HUES6 (cell line): ENCODE results near the gene CD2AP.

Experiments
- H3K27ac ChIP-seq: 2 replicates; pipeline ENCODE4 v1.7.0; 2013; ENCODE audit warnings: low read depth, mild to moderate bottlenecking, low read length, inconsistent platforms
- H3K27me3 ChIP-seq: 2 replicates; pipeline ENCODE4 v1.6.1; 2013; ENCODE audit warnings: low read length; ENCODE audit not compliant: control insufficient read depth, insufficient read depth
- H3K36me3 ChIP-seq: 2 replicates; pipeline ENCODE4 v1.6.1; 2013; ENCODE audit warnings: low read length; ENCODE audit not compliant: control insufficient read depth, insufficient read depth
- H3K4me1 ChIP-seq: 2 replicates; pipeline ENCODE4 v1.6.1; 2013; ENCODE audit warnings: low read length; ENCODE audit not compliant: control insufficient read depth, insufficient read depth
- H3K4me3 ChIP-seq: 2 replicates; pipeline ENCODE4 v1.5.1; 2013; ENCODE audit warnings: low read depth, low read length
- H3K9ac ChIP-seq: one replicate; pipeline ENCODE4 v1.6.1; 2013; ENCODE audit warnings: mild to moderate bottlenecking, low read length
- H3K9me3 ChIP-seq: 2 replicates; pipeline ENCODE4 v1.6.1; 2013; ENCODE audit warnings: low read depth, low read length; ENCODE audit not compliant: control insufficient read depth, insufficient read depth

Gene CD2AP

GRCh38 chr6:47571488-47571887, 93.9 kb downstream of the CD2AP start:
- no peak overlapping the region for H3K27ac ChIP-seq
- H3K9ac ChIP-seq, result no peak overlapping the region
- H3K36me3 ChIP-seq, result peaks cover 16% of the 10 kb centered on the region
- H3K27me3 ChIP-seq, result no peaks in the 10 kb centered on the region
- H3K9me3 ChIP-seq, result no peaks in the 10 kb centered on the region
- H3K4me3 ChIP-seq, result no peak overlapping the region
- H3K4me1 ChIP-seq, result peaks cover 12% of the 10 kb centered on the region

GRCh38 chr6:47573109-47573508, 95.5 kb downstream of the CD2AP start:
- Histone ChIP-seq H3K9me3 (no peaks in the 10 kb centered on the region), H3K4me1 (peaks cover 12% of the 10 kb centered on the region), H3K27me3 (no peaks in the 10 kb centered on the region), H3K4me3 (no peak overlapping the region), H3K36me3 (peaks cover 31% of the 10 kb centered on the region), H3K27ac (no peak overlapping the region), H3K9ac (no peak overlapping the region)

GRCh38 chr6:47574789-47575188, 97.2 kb downstream of the CD2AP start:
- Histone ChIP-seq H3K27ac (no peak overlapping the region), H3K9me3 (no peaks in the 10 kb centered on the region), H3K36me3 (peaks cover 46% of the 10 kb centered on the region), H3K4me1 (peaks cover 7% of the 10 kb centered on the region), H3K9ac (no peak overlapping the region), H3K27me3 (no peaks in the 10 kb centered on the region), H3K4me3 (no peak overlapping the region)

- H3K4me1 ChIP-seq, result no peaks in the 10 kb centered on the region
- H3K4me3 ChIP-seq, result no peak overlapping the region
- H3K9ac ChIP-seq, result no peak overlapping the region
- no peaks in the 10 kb centered on the region for H3K27me3 ChIP-seq
- no peaks in the 10 kb centered on the region for H3K9me3 ChIP-seq
- no peak overlapping the region for H3K27ac ChIP-seq
- H3K36me3 ChIP-seq, result peaks cover 82% of the 10 kb centered on the region
These were observed 101.5 kb downstream of the CD2AP start for GRCh38 chr6:47579040-47579439.

GRCh38 chr6:47581591-47581990, 104.0 kb downstream of the CD2AP start:
- Histone ChIP-seq H3K9ac (no peak overlapping the region), H3K9me3 (no peaks in the 10 kb centered on the region), H3K4me1 (no peaks in the 10 kb centered on the region), H3K27me3 (no peaks in the 10 kb centered on the region), H3K36me3 (peaks cover 82% of the 10 kb centered on the region), H3K27ac (no peak overlapping the region), H3K4me3 (no peak overlapping the region)

- H3K9ac ChIP-seq, result no peak overlapping the region
- H3K4me1 ChIP-seq, result no peaks in the 10 kb centered on the region
- no peaks in the 10 kb centered on the region for H3K9me3 ChIP-seq
- no peak overlapping the region for H3K27ac ChIP-seq
- no peak overlapping the region for H3K4me3 ChIP-seq
- no peaks in the 10 kb centered on the region for H3K27me3 ChIP-seq
- peaks cover 65% of the 10 kb centered on the region for H3K36me3 ChIP-seq
These were observed 109.9 kb downstream of the CD2AP start for GRCh38 chr6:47587493-47587892.

- Histone ChIP-seq H3K36me3 (peaks cover 74% of the 10 kb centered on the region), H3K4me1 (no peaks in the 10 kb centered on the region), H3K27ac (no peak overlapping the region; the same call in 1 of the 2 replicates), H3K4me3 (no peak overlapping the region), H3K9me3 (no peaks in the 10 kb centered on the region), H3K9ac (no peak overlapping the region), H3K27me3 (no peaks in the 10 kb centered on the region)
These were observed 114.7 kb downstream of the CD2AP start for GRCh38 chr6:47592131-47592840.

- Histone ChIP-seq H3K9me3 (no peaks in the 10 kb centered on the region), H3K27ac (no peak overlapping the region), H3K27me3 (no peaks in the 10 kb centered on the region), H3K36me3 (peaks cover 72% of the 10 kb centered on the region), H3K4me3 (no peak overlapping the region), H3K4me1 (no peaks in the 10 kb centered on the region), H3K9ac (no peak overlapping the region)
These were observed 116.4 kb downstream of the CD2AP start for GRCh38 chr6:47593979-47594378.

- H3K27ac ChIP-seq, result no peak overlapping the region
- H3K4me3 ChIP-seq, result no peak overlapping the region
- no peak overlapping the region for H3K9ac ChIP-seq
- no peaks in the 10 kb centered on the region for H3K27me3 ChIP-seq
- H3K9me3 ChIP-seq, result no peaks in the 10 kb centered on the region
- H3K36me3 ChIP-seq, result peaks cover 75% of the 10 kb centered on the region
- H3K4me1 ChIP-seq, result no peaks in the 10 kb centered on the region
These were observed 118.2 kb downstream of the CD2AP start for GRCh38 chr6:47595785-47596184.

GRCh38 chr6:47598367-47598766, 120.8 kb downstream of the CD2AP start:
- Histone ChIP-seq H3K36me3 (peaks cover 62% of the 10 kb centered on the region), H3K9ac (no peak overlapping the region), H3K27me3 (no peaks in the 10 kb centered on the region), H3K4me1 (no peaks in the 10 kb centered on the region), H3K9me3 (no peaks in the 10 kb centered on the region), H3K4me3 (no peak overlapping the region), H3K27ac (no peak overlapping the region)

- no peak overlapping the region for H3K27ac ChIP-seq
- no peak overlapping the region for H3K4me3 ChIP-seq
- no peaks in the 10 kb centered on the region for H3K9me3 ChIP-seq
- no peak overlapping the region for H3K9ac ChIP-seq
- no peaks in the 10 kb centered on the region for H3K27me3 ChIP-seq
- peaks cover 54% of the 10 kb centered on the region for H3K36me3 ChIP-seq
- no peaks in the 10 kb centered on the region for H3K4me1 ChIP-seq
These were observed 121.9 kb downstream of the CD2AP start for GRCh38 chr6:47599512-47599911.
